ENCODE results near the gene GPANK1.

DNA sequence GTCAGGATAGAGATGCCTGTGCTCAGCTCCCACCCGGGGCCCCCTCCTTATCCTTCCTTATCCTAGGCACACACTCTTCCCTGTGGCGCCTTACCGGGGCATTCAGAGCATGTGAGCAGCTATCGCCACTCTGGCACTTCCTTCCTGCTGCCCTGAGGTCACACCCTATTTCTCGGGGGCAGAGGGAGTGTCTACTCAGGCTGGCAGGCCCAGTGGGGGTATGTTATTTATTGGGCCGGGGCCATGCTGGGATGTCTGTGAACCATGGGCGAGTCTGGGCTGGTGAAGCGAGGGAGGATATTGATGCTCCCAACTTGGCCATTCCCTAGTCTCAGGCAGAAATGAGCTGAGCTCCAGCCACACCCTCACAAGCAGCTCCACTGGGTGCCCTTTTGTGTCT, 46.4 kb upstream of the GPANK1 start:
- TF ChIP-seq JUN (CRISPR knock-in tag; IDR thresholded peaks at IDR 0.05) = no peak
- no peak for TF ChIP-seq ZNF512 (CRISPR knock-in tag; IDR thresholded peaks at IDR 0.05; ENCODE audit: borderline replicate concordance)
- TF ChIP-seq, protein P1, sequence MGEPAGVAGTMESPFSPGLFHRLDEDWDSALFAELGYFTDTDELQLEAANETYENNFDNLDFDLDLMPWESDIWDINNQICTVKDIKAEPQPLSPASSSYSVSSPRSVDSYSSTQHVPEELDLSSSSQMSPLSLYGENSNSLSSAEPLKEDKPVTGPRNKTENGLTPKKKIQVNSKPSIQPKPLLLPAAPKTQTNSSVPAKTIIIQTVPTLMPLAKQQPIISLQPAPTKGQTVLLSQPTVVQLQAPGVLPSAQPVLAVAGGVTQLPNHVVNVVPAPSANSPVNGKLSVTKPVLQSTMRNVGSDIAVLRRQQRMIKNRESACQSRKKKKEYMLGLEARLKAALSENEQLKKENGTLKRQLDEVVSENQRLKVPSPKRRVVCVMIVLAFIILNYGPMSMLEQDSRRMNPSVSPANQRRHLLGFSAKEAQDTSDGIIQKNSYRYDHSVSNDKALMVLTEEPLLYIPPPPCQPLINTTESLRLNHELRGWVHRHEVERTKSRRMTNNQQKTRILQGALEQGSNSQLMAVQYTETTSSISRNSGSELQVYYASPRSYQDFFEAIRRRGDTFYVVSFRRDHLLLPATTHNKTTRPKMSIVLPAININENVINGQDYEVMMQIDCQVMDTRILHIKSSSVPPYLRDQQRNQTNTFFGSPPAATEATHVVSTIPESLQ (CRISPR knock-in tag; IDR thresholded peaks at IDR 0.05) = no peak
- TF ChIP-seq, protein P2, sequence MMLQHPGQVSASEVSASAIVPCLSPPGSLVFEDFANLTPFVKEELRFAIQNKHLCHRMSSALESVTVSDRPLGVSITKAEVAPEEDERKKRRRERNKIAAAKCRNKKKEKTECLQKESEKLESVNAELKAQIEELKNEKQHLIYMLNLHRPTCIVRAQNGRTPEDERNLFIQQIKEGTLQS (CRISPR knock-in tag; conservative IDR thresholded peaks at IDR 0.05) = no peak
- TF ChIP-seq SMAD3 (CRISPR knock-in tag; IDR thresholded peaks at IDR 0.05; ENCODE audit: borderline replicate concordance) = no peak
- TF ChIP-seq, protein P3, sequence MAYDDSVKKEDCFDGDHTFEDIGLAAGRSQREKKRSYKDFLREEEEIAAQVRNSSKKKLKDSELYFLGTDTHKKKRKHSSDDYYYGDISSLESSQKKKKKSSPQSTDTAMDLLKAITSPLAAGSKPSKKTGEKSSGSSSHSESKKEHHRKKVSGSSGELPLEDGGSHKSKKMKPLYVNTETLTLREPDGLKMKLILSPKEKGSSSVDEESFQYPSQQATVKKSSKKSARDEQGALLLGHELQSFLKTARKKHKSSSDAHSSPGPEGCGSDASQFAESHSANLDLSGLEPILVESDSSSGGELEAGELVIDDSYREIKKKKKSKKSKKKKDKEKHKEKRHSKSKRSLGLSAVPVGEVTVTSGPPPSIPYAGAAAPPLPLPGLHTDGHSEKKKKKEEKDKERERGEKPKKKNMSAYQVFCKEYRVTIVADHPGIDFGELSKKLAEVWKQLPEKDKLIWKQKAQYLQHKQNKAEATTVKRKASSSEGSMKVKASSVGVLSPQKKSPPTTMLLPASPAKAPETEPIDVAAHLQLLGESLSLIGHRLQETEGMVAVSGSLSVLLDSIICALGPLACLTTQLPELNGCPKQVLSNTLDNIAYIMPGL (CRISPR knock-in tag; IDR thresholded peaks at IDR 0.05) = no peak
- TF ChIP-seq, protein P4, sequence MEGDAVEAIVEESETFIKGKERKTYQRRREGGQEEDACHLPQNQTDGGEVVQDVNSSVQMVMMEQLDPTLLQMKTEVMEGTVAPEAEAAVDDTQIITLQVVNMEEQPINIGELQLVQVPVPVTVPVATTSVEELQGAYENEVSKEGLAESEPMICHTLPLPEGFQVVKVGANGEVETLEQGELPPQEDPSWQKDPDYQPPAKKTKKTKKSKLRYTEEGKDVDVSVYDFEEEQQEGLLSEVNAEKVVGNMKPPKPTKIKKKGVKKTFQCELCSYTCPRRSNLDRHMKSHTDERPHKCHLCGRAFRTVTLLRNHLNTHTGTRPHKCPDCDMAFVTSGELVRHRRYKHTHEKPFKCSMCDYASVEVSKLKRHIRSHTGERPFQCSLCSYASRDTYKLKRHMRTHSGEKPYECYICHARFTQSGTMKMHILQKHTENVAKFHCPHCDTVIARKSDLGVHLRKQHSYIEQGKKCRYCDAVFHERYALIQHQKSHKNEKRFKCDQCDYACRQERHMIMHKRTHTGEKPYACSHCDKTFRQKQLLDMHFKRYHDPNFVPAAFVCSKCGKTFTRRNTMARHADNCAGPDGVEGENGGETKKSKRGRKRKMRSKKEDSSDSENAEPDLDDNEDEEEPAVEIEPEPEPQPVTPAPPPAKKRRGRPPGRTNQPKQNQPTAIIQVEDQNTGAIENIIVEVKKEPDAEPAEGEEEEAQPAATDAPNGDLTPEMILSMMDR (IDR thresholded peaks at IDR 0.05) = no peak
- TF ChIP-seq, protein P5, sequence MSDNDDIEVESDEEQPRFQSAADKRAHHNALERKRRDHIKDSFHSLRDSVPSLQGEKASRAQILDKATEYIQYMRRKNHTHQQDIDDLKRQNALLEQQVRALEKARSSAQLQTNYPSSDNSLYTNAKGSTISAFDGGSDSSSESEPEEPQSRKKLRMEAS (CRISPR knock-in tag; IDR thresholded peaks at IDR 0.05) = no peak
- TF ChIP-seq, protein P6, sequence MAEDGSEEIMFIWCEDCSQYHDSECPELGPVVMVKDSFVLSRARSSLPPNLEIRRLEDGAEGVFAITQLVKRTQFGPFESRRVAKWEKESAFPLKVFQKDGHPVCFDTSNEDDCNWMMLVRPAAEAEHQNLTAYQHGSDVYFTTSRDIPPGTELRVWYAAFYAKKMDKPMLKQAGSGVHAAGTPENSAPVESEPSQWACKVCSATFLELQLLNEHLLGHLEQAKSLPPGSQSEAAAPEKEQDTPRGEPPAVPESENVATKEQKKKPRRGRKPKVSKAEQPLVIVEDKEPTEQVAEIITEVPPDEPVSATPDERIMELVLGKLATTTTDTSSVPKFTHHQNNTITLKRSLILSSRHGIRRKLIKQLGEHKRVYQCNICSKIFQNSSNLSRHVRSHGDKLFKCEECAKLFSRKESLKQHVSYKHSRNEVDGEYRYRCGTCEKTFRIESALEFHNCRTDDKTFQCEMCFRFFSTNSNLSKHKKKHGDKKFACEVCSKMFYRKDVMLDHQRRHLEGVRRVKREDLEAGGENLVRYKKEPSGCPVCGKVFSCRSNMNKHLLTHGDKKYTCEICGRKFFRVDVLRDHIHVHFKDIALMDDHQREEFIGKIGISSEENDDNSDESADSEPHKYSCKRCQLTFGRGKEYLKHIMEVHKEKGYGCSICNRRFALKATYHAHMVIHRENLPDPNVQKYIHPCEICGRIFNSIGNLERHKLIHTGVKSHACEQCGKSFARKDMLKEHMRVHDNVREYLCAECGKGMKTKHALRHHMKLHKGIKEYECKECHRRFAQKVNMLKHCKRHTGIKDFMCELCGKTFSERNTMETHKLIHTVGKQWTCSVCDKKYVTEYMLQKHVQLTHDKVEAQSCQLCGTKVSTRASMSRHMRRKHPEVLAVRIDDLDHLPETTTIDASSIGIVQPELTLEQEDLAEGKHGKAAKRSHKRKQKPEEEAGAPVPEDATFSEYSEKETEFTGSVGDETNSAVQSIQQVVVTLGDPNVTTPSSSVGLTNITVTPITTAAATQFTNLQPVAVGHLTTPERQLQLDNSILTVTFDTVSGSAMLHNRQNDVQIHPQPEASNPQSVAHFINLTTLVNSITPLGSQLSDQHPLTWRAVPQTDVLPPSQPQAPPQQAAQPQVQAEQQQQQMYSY (CRISPR knock-in tag; IDR thresholded peaks at IDR 0.05) = no peak

All from WTC11 (cell line).